Suprapubic skin (tissue), 4 donors: ENCODE data around the gene ARHGAP25. TPM values are rescaled to one million over a fixed set of nuclear protein-coding genes. Genes with fewer than 3 reads are reported as not detected.

Source experiments
- DNase-seq, 2 donors: peaks; one replicate each; pipeline ENCODE4 v3.0.0-alpha.2; 2019; ENCODE audit warnings: low spot score in 2 of 2
- H3K27ac ChIP-seq: fragments of 200-600 bp; sonication (generic); one replicate; pipeline ENCODE4 v1.5.1; 2019
- H3K27me3 ChIP-seq: fragments of 200-600 bp; sonication (generic); one replicate; pipeline ENCODE4 v1.5.1; 2019
- H3K36me3 ChIP-seq: fragments of 200-600 bp; sonication (generic); one replicate; pipeline ENCODE4 v1.5.1; 2019
- H3K4me1 ChIP-seq: fragments of 200-600 bp; sonication (generic); one replicate; pipeline ENCODE4 v1.5.1; 2019
- H3K4me3 ChIP-seq: fragments of 200-600 bp; sonication (generic); one replicate; pipeline ENCODE4 v1.5.1; 2019; ENCODE audit warnings: mild to moderate bottlenecking
- H3K9me3 ChIP-seq: fragments of 200-600 bp; sonication (generic); one replicate; pipeline ENCODE4 v1.5.1; 2019
- CTCF ChIP-seq, 2 donors: fragments of 200-600 bp in 1 of 2; fragments of 450-650 bp in 1 of 2; sonication (generic) in 1 of 2; IDR thresholded peaks; one replicate each; pipeline ENCODE4 v1.5.1; 2016 to 2019; ENCODE audit warnings: antibody characterized with exemption in 2 of 2, mild to moderate bottlenecking in 1 of 2, moderate library complexity in 1 of 2
- EP300 ChIP-seq: sonication (generic); formaldehyde crosslinking; IDR thresholded peaks from one replicate; pipeline ENCODE4 v1.6.1; 2017; ENCODE audit warnings: antibody characterized with exemption
- POLR2A ChIP-seq, 2 donors: fragments of 450-650 bp; IDR thresholded peaks; one replicate each; pipeline ENCODE4 v1.6.1; 2017; ENCODE audit warnings: antibody characterized with exemption in 2 of 2, mild to moderate bottlenecking in 2 of 2, moderate library complexity in 2 of 2
- POLR2AphosphoS5 ChIP-seq, 3 donors: sonication (generic); formaldehyde crosslinking; IDR thresholded peaks; one replicate each; pipeline ENCODE4 v1.6.1; 2017; ENCODE audit warnings: antibody characterized with exemption in 3 of 3
- WGBS: methylation state at CpG from one replicate; pipeline ENCODE4 v1.1.5; 2018; 5-methylcytosine and 5-hydroxymethylcytosine counted together
- total RNA-seq, 4 donors: library from RNA; depleted of rRNA; stranded (reverse); fragments of >200 nt; gene quantifications; one replicate each; pipeline ENCODE4 v1.1.0, GENCODE V29; 2016

ARHGAP25 gene
- total RNA-seq, 4 donors from 2014 or later, result 2.0 to 10.9 (median 6.1) TPM

DNA sequence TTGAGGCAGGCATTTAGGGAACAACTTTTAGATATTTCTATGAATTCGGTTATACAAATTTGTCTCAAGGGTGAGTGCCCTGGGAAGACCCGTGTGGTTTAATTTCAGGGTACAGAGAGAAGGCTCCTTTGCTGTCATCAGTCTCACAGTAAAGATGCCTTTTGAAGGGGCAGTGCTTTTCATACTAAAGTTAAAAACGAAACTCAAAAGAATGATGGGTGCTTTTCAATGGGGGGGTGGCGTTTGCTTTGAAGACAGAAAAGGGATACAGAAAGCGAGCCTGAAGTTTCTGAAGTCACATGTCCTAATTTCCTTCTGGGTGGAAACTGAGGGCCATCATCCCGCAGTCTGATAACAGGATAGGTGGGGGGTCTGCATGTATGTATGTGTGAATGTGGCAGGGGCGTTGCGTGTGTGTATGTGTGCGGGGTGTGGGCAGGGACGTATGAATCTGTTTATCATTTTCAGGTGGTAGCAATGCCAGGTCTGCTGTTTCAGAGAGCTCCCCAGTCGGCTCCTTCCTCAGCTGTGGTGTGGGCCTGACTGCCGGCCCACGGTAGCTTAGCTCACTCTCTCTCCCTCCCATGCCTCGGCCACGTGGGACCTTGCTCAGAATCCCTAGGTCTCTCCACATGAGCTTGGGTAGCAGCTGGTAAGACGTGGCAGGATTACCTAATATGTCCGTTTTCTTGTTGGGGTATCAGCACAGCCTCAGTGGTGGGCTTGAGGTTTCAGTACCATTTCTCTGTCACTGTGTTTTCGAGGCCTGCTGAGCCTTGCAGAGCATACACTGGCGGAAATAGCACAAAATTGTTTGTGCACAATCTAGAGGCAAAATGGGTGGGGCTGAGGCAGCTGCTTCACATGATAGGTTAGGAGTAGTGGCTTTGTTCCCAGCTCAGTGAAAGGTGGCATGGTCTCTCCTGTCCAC is 32.7 kb downstream of the ARHGAP25 start:
- TF ChIP-seq POLR2A (IDR thresholded peaks at IDR 0.05), result no peak
- no peak for TF ChIP-seq CTCF (IDR thresholded peaks at IDR 0.05)
- no peak for TF ChIP-seq EP300
- TF ChIP-seq POLR2AphosphoS5 (IDR thresholded peaks at IDR 0.05), result no peak
- DNase-seq, result no peak
- H3K4me3 ChIP-seq, result no peak overlapping the region
- H3K36me3 ChIP-seq, result no peaks in the 10 kb centered on the region
- peaks cover 38% of the 10 kb centered on the region for H3K4me1 ChIP-seq
- H3K27ac ChIP-seq, result no peak overlapping the region
- H3K27me3 ChIP-seq, result no peaks in the 10 kb centered on the region
- no peaks in the 10 kb centered on the region for H3K9me3 ChIP-seq
- 84% methylated on average over 17 of the region's 19 CpGs for WGBS

- Histone ChIP-seq H3K27me3 (no peaks in the 10 kb centered on the region), H3K9me3 (no peaks in the 10 kb centered on the region), H3K4me1 (peaks cover 38% of the 10 kb centered on the region), H3K27ac (no peak overlapping the region), H3K36me3 (no peaks in the 10 kb centered on the region), H3K4me3 (no peak overlapping the region)
- whole genome bisulfite sequencing, result 92% methylated on average over 4 of the region's 4 CpGs
- no peak for TF ChIP-seq CTCF (IDR thresholded peaks at IDR 0.05)
- no peak for TF ChIP-seq POLR2AphosphoS5 (IDR thresholded peaks at IDR 0.05)
- TF ChIP-seq POLR2A (IDR thresholded peaks at IDR 0.05), result no peak
- TF ChIP-seq EP300, result no peak
- DNase-seq, result no peak
Measured at GRCh38 chr2:68767996-68768395, 33.4 kb downstream of the ARHGAP25 start.

GRCh38 chr2:68768461-68768860 is 33.9 kb downstream of the ARHGAP25 start:
- TF ChIP-seq POLR2A (IDR thresholded peaks at IDR 0.05), result no peak
- TF ChIP-seq POLR2AphosphoS5 (IDR thresholded peaks at IDR 0.05), result no peak
- TF ChIP-seq EP300, result no peak
- TF ChIP-seq CTCF (IDR thresholded peaks at IDR 0.05), result no peak
- peaks cover 33% of the 10 kb centered on the region for H3K4me1 ChIP-seq
- H3K27me3 ChIP-seq, result no peaks in the 10 kb centered on the region
- H3K9me3 ChIP-seq, result no peaks in the 10 kb centered on the region
- no peak for DNase-seq
- H3K4me3 ChIP-seq, result no peak overlapping the region
- H3K36me3 ChIP-seq, result no peaks in the 10 kb centered on the region
- 85% methylated on average over 3 of the region's 3 CpGs for WGBS
- no peak overlapping the region for H3K27ac ChIP-seq

DNA sequence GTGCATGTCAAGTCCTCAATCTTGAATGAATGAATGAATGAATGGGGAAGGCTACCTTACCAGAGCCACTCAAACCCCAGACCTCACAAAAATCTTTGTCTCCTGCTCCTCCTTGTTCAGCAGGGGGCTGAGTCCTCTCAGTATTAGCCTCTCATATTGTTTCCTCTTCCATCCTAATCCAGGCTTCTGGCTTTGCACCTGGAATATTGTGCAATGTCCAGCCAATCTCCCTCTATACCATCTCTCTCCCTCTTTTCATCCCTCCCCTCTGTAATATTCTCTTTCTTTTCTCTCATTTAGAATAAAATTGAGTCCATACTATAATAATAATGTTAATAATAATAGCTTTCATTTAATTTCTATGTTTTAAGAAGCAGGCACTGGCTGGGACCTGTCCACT is 34.3 kb downstream of the ARHGAP25 start:
- Histone ChIP-seq H3K4me1 (peaks cover 33% of the 10 kb centered on the region), H3K9me3 (no peaks in the 10 kb centered on the region), H3K27me3 (no peaks in the 10 kb centered on the region), H3K27ac (no peak overlapping the region), H3K4me3 (no peak overlapping the region), H3K36me3 (no peaks in the 10 kb centered on the region)
- no peak for DNase-seq
- no peak for TF ChIP-seq CTCF (IDR thresholded peaks at IDR 0.05)
- TF ChIP-seq POLR2A (IDR thresholded peaks at IDR 0.05), result no peak
- TF ChIP-seq POLR2AphosphoS5 (IDR thresholded peaks at IDR 0.05), result no peak
- no peak for TF ChIP-seq EP300

DNA sequence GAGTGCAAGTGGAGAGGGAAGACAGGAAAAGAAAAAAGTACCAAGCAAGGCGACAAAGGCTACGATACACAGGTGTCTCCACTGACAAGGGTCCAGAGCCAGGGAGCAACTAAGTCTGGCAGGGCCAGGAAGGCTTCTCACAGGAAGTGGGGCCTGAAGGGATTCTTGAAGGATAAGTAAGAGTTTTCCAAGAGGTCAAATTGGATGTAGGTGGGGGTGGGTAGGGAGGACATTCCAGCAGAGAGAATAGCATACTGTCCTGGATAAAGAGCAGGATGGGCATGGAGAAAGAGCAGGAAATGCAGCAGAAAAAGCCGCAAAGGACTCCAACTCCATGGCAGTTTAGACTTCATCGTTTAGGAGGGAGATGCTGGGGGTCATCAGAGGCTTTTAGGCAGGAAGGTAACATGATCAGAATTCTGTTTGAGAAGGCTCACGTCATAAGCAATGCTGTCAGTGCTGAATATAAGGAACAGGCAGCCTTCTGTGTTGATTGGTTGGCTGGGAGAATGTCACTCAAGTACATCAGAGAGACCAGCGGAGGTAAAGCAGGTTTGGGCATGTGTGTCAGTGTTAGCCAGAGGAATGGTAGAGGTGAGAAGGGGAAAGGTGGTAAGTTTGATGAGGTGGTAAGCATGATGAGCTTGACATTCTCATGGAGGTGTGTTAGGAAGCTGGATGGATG is 35.1 kb downstream of the ARHGAP25 start:
- 78% methylated on average over 6 of the region's 6 CpGs for WGBS
- H3K36me3 ChIP-seq, result no peaks in the 10 kb centered on the region
- no peak overlapping the region for H3K4me3 ChIP-seq
- TF ChIP-seq POLR2A (IDR thresholded peaks at IDR 0.05), result no peak
- no peak for TF ChIP-seq CTCF (IDR thresholded peaks at IDR 0.05)
- no peak for TF ChIP-seq POLR2AphosphoS5 (IDR thresholded peaks at IDR 0.05)
- no peak for TF ChIP-seq EP300
- no peaks in the 10 kb centered on the region for H3K9me3 ChIP-seq
- DNase-seq, result no peak
- no peaks in the 10 kb centered on the region for H3K27me3 ChIP-seq
- peak overlapping the region; percentile 7 for H3K27ac ChIP-seq
- H3K4me1 ChIP-seq, result peaks cover 31% of the 10 kb centered on the region
